NT2/D1 (cell line): ENCODE measurements around the gene SRGAP3.

Experiments used
- DNase-seq: peaks from one replicate; pipeline ENCODE4 v3.0.0-alpha.2; 2011; ENCODE audit warnings: low read depth, low spot score
- H3K27me3 ChIP-seq: 2 replicates; pipeline ENCODE4 v1.6.0; 2011; ENCODE audit warnings: mild to moderate bottlenecking; ENCODE audit not compliant: insufficient read length, insufficient read depth
- H3K36me3 ChIP-seq: 2 replicates; pipeline ENCODE4 v1.6.1; 2011; ENCODE audit warnings: mild to moderate bottlenecking, low read length, mixed read lengths; ENCODE audit not compliant: insufficient read depth, insufficient read length
- H3K4me1 ChIP-seq: 2 replicates; pipeline ENCODE4 v1.5.1; 2011; ENCODE audit not compliant: insufficient read depth, insufficient read length
- H3K4me3 ChIP-seq: 2 replicates; pipeline ENCODE4 v1.5.1; 2011; ENCODE audit warnings: low read depth; ENCODE audit not compliant: insufficient read length
- H3K9ac ChIP-seq: 2 replicates; pipeline ENCODE4 v1.6.0; 2011; ENCODE audit warnings: low read depth; ENCODE audit not compliant: insufficient read length
- H3K9me3 ChIP-seq: 2 replicates; pipeline ENCODE4 v1.5.1; 2011; ENCODE audit warnings: mild to moderate bottlenecking, low read length; ENCODE audit not compliant: insufficient read depth
- SUZ12 ChIP-seq: IDR thresholded peaks from 2 replicates; pipeline ENCODE4 v1.6.1; 2011; ENCODE audit not compliant: insufficient read length, insufficient read depth; ENCODE audit errors: extremely low read depth
- YY1 ChIP-seq: IDR thresholded peaks from 2 replicates; pipeline ENCODE4 v1.6.1; 2011; ENCODE audit not compliant: insufficient read length, insufficient read depth
- ZNF274 ChIP-seq: IDR thresholded peaks from 2 replicates; pipeline ENCODE4 v1.6.1; 2011; ENCODE audit warnings: mild to moderate bottlenecking, low read depth, low read length

SRGAP3 gene

GRCh38 chr3:9153904-9154619, 95.4 kb downstream of the SRGAP3 start:
- no peak overlapping the region for H3K9ac ChIP-seq
- no peaks in the 10 kb centered on the region for H3K27me3 ChIP-seq
- peaks cover 21% of the 10 kb centered on the region for H3K9me3 ChIP-seq
- DNase-seq, result peak; percentile 16
- H3K36me3 ChIP-seq, result no peaks in the 10 kb centered on the region
- H3K4me3 ChIP-seq, result no peak overlapping the region
- TF ChIP-seq SUZ12 (no peak), YY1 (no peak), ZNF274 (no peak)
- peaks cover 3% of the 10 kb centered on the region for H3K4me1 ChIP-seq

- no peak for DNase-seq
- H3K9ac ChIP-seq, result no peak overlapping the region
These were observed 98.2 kb downstream of the SRGAP3 start for GRCh38 chr3:9151240-9151639.

DNA sequence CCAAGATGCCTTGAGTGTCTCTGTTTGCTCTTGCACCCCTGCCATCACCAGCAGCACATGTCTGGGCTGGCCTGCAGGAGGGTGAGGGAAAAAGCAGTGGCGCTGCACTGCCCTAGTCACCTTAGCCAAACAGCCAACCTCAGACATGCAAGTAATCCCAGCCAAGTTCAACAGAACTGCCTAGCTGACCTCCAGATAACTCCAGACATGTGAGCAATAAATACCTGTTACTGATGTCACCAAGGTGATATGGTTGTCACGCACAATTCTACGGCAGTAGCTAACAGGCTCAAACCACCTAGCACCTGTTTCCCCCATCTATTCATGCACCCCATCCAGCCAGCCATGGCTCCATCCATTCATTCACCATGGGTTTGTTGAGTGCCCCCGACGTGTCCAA, 99.9 kb downstream of the SRGAP3 start:
- H3K4me3 ChIP-seq, result no peak overlapping the region
- H3K4me1 ChIP-seq, result peaks cover 3% of the 10 kb centered on the region
- no peaks in the 10 kb centered on the region for H3K27me3 ChIP-seq
- peaks cover 27% of the 10 kb centered on the region for H3K9me3 ChIP-seq
- H3K36me3 ChIP-seq, result no peaks in the 10 kb centered on the region
- TF ChIP-seq ZNF274 (no peak), SUZ12 (no peak), YY1 (no peak)
- no peak overlapping the region for H3K9ac ChIP-seq
- no peak for DNase-seq

More at GRCh38 chr3:9151240-9151639, 98.2 kb downstream of the SRGAP3 start:
- peaks cover 21% of the 10 kb centered on the region for H3K9me3 ChIP-seq
- H3K4me3 ChIP-seq, result no peak overlapping the region
- H3K36me3 ChIP-seq, result no peaks in the 10 kb centered on the region
- TF ChIP-seq SUZ12 (no peak), ZNF274 (no peak), YY1 (no peak)
- H3K4me1 ChIP-seq, result peaks cover 3% of the 10 kb centered on the region
- H3K27me3 ChIP-seq, result no peaks in the 10 kb centered on the region

DNA sequence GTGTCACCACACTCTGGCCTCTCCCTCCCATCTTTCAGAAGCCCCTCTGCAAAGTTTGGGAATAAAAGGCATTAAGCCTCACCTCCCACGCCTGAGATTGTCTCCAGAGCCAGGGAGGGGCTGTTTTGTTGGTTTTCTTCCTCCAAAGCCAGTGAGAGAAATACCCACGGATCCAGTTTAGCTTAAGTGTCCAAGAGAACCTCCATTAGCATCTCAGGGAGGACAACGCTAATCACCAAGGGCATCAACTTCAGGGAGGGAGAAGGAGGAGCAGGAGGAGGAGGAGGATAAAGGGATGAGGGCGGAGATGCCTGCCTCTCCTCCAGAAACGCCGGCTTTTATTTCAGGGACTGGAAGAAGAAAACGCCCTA, 101.6 kb downstream of the SRGAP3 start:
- Histone ChIP-seq H3K9me3 (peaks cover 33% of the 10 kb centered on the region), H3K36me3 (no peaks in the 10 kb centered on the region), H3K27me3 (no peaks in the 10 kb centered on the region), H3K4me3 (no peak overlapping the region), H3K4me1 (no peaks in the 10 kb centered on the region), H3K9ac (no peak overlapping the region)
- TF ChIP-seq SUZ12 (no peak), ZNF274 (no peak), YY1 (no peak)
- no peak for DNase-seq

GRCh38 chr3:9147215-9147895, 102.1 kb downstream of the SRGAP3 start:
- no peaks in the 10 kb centered on the region for H3K36me3 ChIP-seq
- H3K27me3 ChIP-seq, result no peaks in the 10 kb centered on the region
- no peak overlapping the region for H3K9ac ChIP-seq
- H3K9me3 ChIP-seq, result peaks cover 33% of the 10 kb centered on the region
- H3K4me1 ChIP-seq, result no peaks in the 10 kb centered on the region
- DNase-seq, result no peak
- TF ChIP-seq YY1, result no peak
- TF ChIP-seq SUZ12, result no peak
- no peak for TF ChIP-seq ZNF274
- no peak overlapping the region for H3K4me3 ChIP-seq

DNA sequence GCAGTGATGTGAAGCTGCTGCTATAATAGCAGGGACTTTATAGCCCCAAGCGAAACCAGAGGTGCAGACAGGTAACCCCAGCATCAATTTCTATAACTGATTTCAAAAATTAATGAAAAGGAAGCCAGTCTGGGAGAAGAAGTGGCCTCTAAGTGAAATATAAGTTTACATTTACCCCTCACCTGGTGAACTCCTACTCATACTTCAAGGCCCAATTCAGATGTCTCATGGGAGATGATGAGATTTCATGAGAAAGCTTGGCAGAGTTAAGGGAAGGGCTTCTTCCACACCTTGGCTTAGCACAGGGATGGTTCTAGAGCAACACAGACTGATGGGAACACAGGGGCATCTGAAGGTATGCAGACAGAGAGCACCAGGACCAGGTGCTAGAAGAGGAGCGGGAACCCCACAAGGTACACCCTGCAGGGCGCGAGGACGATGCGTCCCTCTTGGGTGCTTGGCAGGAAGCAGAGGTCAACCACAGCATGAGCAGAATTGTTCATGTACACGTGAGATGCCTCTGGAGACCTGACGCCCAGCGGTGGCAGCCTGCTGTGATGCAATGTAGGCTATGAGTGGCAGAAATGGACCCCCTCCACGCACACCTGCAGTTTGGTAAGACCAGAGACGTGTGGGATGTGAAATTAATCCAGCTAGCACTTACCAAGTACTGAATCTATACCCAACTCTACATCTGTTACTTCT, 102.9 kb downstream of the SRGAP3 start:
- Histone ChIP-seq H3K9ac (no peak overlapping the region), H3K27me3 (no peaks in the 10 kb centered on the region), H3K36me3 (no peaks in the 10 kb centered on the region), H3K4me1 (no peaks in the 10 kb centered on the region), H3K4me3 (no peak overlapping the region), H3K9me3 (peaks cover 25% of the 10 kb centered on the region)
- TF ChIP-seq SUZ12, result no peak
- TF ChIP-seq YY1, result no peak
- no peak for TF ChIP-seq ZNF274
- DNase-seq, result no peak

DNA sequence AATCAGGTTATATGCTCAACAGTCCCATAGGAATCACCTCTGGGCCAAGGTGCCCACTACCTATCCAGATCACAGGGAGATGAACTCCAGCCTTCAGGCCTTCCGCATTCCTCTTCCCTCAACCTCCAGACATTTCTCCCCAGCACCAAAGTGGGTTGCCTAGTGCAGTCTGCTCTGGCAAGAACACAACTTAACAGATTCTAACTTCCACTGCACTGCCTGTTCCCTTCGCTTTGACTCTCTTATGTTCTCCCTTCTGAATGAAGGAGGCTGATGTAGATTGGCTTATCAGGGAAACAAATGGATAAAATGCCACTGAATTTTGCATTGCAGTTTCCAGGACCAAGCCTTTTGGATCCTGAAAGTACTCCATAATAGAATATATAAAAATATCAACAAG, 106.3 kb downstream of the SRGAP3 start:
- H3K4me1 ChIP-seq, result no peaks in the 10 kb centered on the region
- H3K27me3 ChIP-seq, result no peaks in the 10 kb centered on the region
- peaks cover 22% of the 10 kb centered on the region; the same call in 1 of the 2 replicates for H3K9me3 ChIP-seq
- H3K4me3 ChIP-seq, result no peak overlapping the region
- no peaks in the 10 kb centered on the region for H3K36me3 ChIP-seq
- no peak for DNase-seq
- no peak overlapping the region for H3K9ac ChIP-seq
- TF ChIP-seq ZNF274 (no peak), SUZ12 (no peak)
